GM19452 (cell line): ENCODE results near the gene USP9X.
"Not testable (repeated sequence)": the region's sequence is repeated elsewhere in the genome, so short reads cannot be mapped to it uniquely, and the experiment has no call there.

Source experiments
- ATAC-seq: cut with Tn5 transposase; IDR thresholded peaks from one replicate; pipeline ENCODE4 v1.9.1; 2021; ENCODE audit not compliant: unreplicated experiment

USP9X gene

GRCh38 chrX:41178201-41178600 is 93.0 kb downstream of the USP9X start:
- no peak for ATAC-seq

- ATAC-seq = peak; percentile 51
These were observed 95.1 kb downstream of the USP9X start for GRCh38 chrX:41180194-41180908.

- no peak for ATAC-seq
These were observed 99.1 kb downstream of the USP9X start for GRCh38 chrX:41184312-41184711.

- not testable (repeated sequence) for ATAC-seq
These were observed 101.7 kb downstream of the USP9X start for GRCh38 chrX:41186946-41187345.

- ATAC-seq = no peak
These were observed 103.9 kb downstream of the USP9X start for GRCh38 chrX:41189156-41189555.

- no peak for ATAC-seq
These were observed 107.6 kb downstream of the USP9X start for GRCh38 chrX:41192880-41193279.

- no peak for ATAC-seq
These were observed 113.2 kb downstream of the USP9X start for GRCh38 chrX:41198410-41198809.

GRCh38 chrX:41200785-41201184 is 115.5 kb downstream of the USP9X start:
- no peak for ATAC-seq

GRCh38 chrX:41209853-41210252 is 124.6 kb downstream of the USP9X start:
- no peak for ATAC-seq

- no peak for ATAC-seq
These were observed 139.4 kb downstream of the USP9X start for GRCh38 chrX:41224605-41225004.

GRCh38 chrX:41233988-41234387 is 148.7 kb downstream of the USP9X start:
- ATAC-seq = no peak

- not testable (repeated sequence) for ATAC-seq
These were observed 149.2 kb downstream of the USP9X start for GRCh38 chrX:41234471-41234870.

- no peak for ATAC-seq
These were observed 149.7 kb downstream of the USP9X start for GRCh38 chrX:41234962-41235361.

GRCh38 chrX:41236629-41237028 is 151.4 kb downstream of the USP9X start:
- no peak for ATAC-seq

GRCh38 chrX:41240509-41240908 is 155.3 kb downstream of the USP9X start:
- no peak for ATAC-seq

- ATAC-seq = no peak
These were observed 156.7 kb downstream of the USP9X start for GRCh38 chrX:41241962-41242361.

- ATAC-seq = no peak
These were observed 160.4 kb downstream of the USP9X start for GRCh38 chrX:41245641-41246040.

- no peak for ATAC-seq
These were observed 165.6 kb downstream of the USP9X start for GRCh38 chrX:41250867-41251266.

- ATAC-seq = no peak
These were observed 172.6 kb downstream of the USP9X start for GRCh38 chrX:41257801-41258200.

GRCh38 chrX:41258226-41258625 is 173.0 kb downstream of the USP9X start:
- no peak for ATAC-seq

- ATAC-seq = no peak
These were observed 173.6 kb downstream of the USP9X start for GRCh38 chrX:41258871-41259270.

GRCh38 chrX:41259516-41259915 is 174.3 kb downstream of the USP9X start:
- no peak for ATAC-seq

GRCh38 chrX:41265615-41266014 is 180.4 kb downstream of the USP9X start:
- no peak for ATAC-seq
